Mesendoderm (in vitro differentiated cells): ENCODE data around the gene FLT3.
A peak's percentile ranks its signal among the peaks of the same experiment; 100 is the strongest.

Experiments used
- DNase-seq: peaks from one replicate; pipeline ENCODE4 v3.0.0; 2013
- H2AK5ac ChIP-seq: 2 replicates; pipeline ENCODE4 v1.6.1; 2013; ENCODE audit warnings: low read length, inconsistent platforms
- H2BK120ac ChIP-seq: 2 replicates; pipeline ENCODE4 v1.6.1; 2013; ENCODE audit warnings: low read depth, mild to moderate bottlenecking, low read length, moderate library complexity, mixed read lengths
- H2BK15ac ChIP-seq: replicated peaks from 2 replicates; pipeline ENCODE4 v1.6.1; 2013; ENCODE audit warnings: low read depth, mild to moderate bottlenecking, moderate library complexity
- H2BK5ac ChIP-seq: 2 replicates; pipeline ENCODE4 v1.6.1; 2013; ENCODE audit warnings: low read length, inconsistent platforms
- H3K18ac ChIP-seq: 2 replicates; pipeline ENCODE4 v1.6.1; 2013; ENCODE audit warnings: mild to moderate bottlenecking, low read length, mixed read lengths
- H3K23ac ChIP-seq: one replicate; pipeline ENCODE4 v1.6.1; 2013; ENCODE audit warnings: low read length
- H3K27ac ChIP-seq: 2 replicates; pipeline ENCODE4 v1.5.1; 2013; ENCODE audit warnings: low read depth, mild to moderate bottlenecking, inconsistent platforms, low read length, moderate library complexity
- H3K27me3 ChIP-seq: 2 replicates; pipeline ENCODE4 v1.6.1; 2013; ENCODE audit warnings: low read length, control low read depth, mild to moderate bottlenecking, inconsistent platforms; ENCODE audit not compliant: insufficient read depth, poor library complexity
- H3K36me3 ChIP-seq: 2 replicates; pipeline ENCODE4 v1.6.1; 2013; ENCODE audit warnings: low read length, inconsistent platforms; ENCODE audit not compliant: control insufficient read depth, insufficient read depth
- H3K4ac ChIP-seq: one replicate; pipeline ENCODE4 v1.6.1; 2013; ENCODE audit warnings: low read depth, mild to moderate bottlenecking, low read length, moderate library complexity
- H3K4me1 ChIP-seq: 2 replicates; pipeline ENCODE4 v1.6.1; 2013; ENCODE audit warnings: low read depth, low read length, inconsistent platforms; ENCODE audit not compliant: control insufficient read depth
- H3K4me2 ChIP-seq: 2 replicates; pipeline ENCODE4 v1.6.1; 2013; ENCODE audit warnings: low read length
- H3K4me3 ChIP-seq: 2 replicates; pipeline ENCODE4 v1.5.1; 2013; ENCODE audit warnings: mild to moderate bottlenecking, low read length
- H3K56ac ChIP-seq: one replicate; pipeline ENCODE4 v1.6.1; 2013; ENCODE audit warnings: low read length
- H3K79me1 ChIP-seq: 2 replicates; pipeline ENCODE4 v1.6.1; 2013; ENCODE audit warnings: low read length, inconsistent platforms
- H3K79me2 ChIP-seq: 2 replicates; pipeline ENCODE4 v1.6.1; 2013; ENCODE audit warnings: mild to moderate bottlenecking, low read length; ENCODE audit not compliant: control insufficient read depth, insufficient read depth
- H3K9ac ChIP-seq: 2 replicates; pipeline ENCODE4 v1.6.1; 2013; ENCODE audit warnings: low read length, inconsistent platforms
- H4K5ac ChIP-seq: one replicate; pipeline ENCODE4 v1.6.1; 2013; ENCODE audit warnings: low read length
- H4K8ac ChIP-seq: one replicate; pipeline ENCODE4 v1.6.1; 2013; ENCODE audit warnings: low read depth, mild to moderate bottlenecking, control low read depth, low read length, moderate library complexity
- WGBS: extraction: QIAGEN DNeasy Blood & Tissue Kit; methylation state at CpG from one replicate; pipeline ENCODE4 v1.1.7; 2013; ENCODE audit warnings: low lambda C conversion rate, missing lambda C conversion rate; ENCODE audit not compliant: insufficient coverage; ENCODE audit errors: extremely low coverage; 5-methylcytosine and 5-hydroxymethylcytosine counted together

FLT3 gene

DNA sequence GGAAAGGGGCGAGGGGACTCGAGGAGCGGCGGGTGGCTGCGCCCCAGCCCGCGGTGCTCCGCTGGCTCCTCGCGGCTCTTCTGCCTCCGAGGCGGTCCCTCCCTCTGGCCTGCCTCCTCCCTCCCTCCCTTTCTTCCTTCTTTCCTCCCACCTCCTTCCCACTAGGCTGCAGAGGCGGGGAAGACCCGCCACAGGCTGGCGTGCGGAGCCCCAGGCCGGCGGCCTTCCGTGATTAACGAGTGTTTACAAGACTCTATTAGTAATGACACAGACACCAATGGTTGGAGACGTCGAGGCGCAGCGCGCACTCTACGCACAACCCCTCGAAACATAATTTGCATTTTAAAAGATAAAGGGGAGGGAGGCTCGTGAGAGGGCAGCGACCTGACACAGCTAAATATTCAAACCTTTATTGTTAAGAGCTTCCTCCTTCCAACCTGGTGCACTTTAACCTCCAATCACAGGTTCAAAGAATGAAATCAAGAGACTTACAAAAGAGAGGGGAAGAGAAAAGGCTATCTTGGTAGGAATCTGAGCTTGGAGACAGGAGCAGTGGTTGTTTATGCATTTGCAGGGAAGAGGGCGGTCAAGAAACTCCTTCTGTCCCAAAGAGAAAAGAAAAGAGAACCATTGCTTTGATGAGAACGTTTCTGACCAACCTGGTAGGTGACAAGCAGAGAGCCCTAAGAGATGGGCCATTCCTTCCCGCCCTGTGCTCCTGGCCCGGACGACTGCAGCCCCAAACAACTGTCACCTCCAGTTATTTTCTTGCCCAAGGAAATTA, 131.1 kb downstream of the FLT3 start, which contains the start of gene CDX2:
CDX2 (minus strand) TSS at position 234 of the 784 bp plus-strand sequence. CDS start 309 bp downstream, outside the sequence.
- DNase-seq, result peak; percentile 74
- Histone ChIP-seq H3K27me3 (peaks cover 62% of the 10 kb centered on the region), H2BK120ac (no peak within 1 kb of the TSS), H4K5ac (no peak within 1 kb of the TSS), H2AK5ac (no peak within 1 kb of the TSS), H3K9ac (peak within 1 kb of the TSS; percentile 53), H3K18ac (no peak within 1 kb of the TSS), H2BK5ac (no peak within 1 kb of the TSS), H3K4me1 (peaks cover 12% of the 10 kb centered on the region), H3K4me3 (peak within 1 kb of the TSS; percentile 22), H3K79me1 (no peaks in the 10 kb centered on the region), H3K4me2 (peak within 1 kb of the TSS; percentile 90), H3K4ac (no peak within 1 kb of the TSS), H2BK15ac (no peak within 1 kb of the TSS), H3K79me2 (no peaks in the 10 kb centered on the region), H4K8ac (no peak within 1 kb of the TSS), H3K27ac (no peak within 1 kb of the TSS), H3K23ac (peak within 1 kb of the TSS; percentile 89), H3K36me3 (no peaks in the 10 kb centered on the region), H3K56ac (peak within 1 kb of the TSS; percentile 52)
- no CpG with 5 or more reads among the region's 34 CpGs for WGBS

DNA sequence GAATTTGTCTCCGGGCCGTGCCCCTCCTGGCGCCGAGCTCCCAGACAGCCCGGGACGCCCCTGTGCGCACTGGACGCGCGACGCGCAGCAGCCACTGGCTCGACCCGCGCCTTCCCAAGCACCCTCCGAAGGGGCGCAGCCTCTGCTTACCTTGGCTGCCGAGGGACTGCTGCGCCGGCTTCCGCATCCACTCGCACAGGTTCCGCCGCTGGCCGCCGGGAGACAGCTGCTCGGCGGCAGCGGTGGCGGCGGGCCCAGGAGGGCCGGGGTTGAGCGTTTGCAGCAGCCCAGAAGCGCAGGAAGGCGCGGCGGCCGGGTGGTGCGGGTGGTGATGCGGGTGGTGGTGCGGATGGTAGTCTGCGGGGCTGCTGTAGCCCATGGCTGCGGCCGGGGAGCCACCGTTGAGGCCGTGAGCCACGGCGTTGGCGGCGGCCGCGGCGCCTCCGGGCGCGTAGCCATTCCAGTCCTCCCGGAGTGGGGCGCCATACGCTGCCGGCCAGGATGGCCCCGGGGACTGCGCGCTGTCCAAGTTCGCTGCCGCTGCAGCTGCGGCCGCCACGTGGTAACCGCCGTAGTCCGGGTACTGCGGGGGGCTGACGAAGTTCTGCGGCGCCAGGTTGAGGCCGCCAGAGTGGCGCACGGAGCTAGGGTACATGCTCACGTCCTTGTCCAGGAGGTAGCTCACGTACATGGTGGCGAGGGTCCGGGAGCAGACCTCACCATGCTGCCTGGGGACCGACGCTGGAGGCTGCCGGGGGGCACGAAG, 131.9 kb downstream of the FLT3 start:
- Histone ChIP-seq H2BK5ac (no peak overlapping the region), H2BK120ac (no peak overlapping the region), H3K23ac (peak overlapping the region; percentile 89), H3K4me1 (peaks cover 12% of the 10 kb centered on the region), H3K4ac (no peak overlapping the region), H3K9ac (peak overlapping the region; percentile 53), H2BK15ac (no peak overlapping the region), H4K8ac (no peak overlapping the region), H3K4me2 (peak overlapping the region; percentile 90), H3K79me1 (no peaks in the 10 kb centered on the region), H3K18ac (no peak overlapping the region), H3K56ac (peak overlapping the region; percentile 52), H3K27me3 (peaks cover 57% of the 10 kb centered on the region), H3K36me3 (no peaks in the 10 kb centered on the region), H3K4me3 (peak overlapping the region; percentile 22), H4K5ac (no peak overlapping the region), H3K27ac (no peak overlapping the region), H3K79me2 (no peaks in the 10 kb centered on the region), H2AK5ac (no peak overlapping the region)
- DNase-seq, result peak; percentile 65
- WGBS, result no CpG with 5 or more reads among the region's 86 CpGs

DNA sequence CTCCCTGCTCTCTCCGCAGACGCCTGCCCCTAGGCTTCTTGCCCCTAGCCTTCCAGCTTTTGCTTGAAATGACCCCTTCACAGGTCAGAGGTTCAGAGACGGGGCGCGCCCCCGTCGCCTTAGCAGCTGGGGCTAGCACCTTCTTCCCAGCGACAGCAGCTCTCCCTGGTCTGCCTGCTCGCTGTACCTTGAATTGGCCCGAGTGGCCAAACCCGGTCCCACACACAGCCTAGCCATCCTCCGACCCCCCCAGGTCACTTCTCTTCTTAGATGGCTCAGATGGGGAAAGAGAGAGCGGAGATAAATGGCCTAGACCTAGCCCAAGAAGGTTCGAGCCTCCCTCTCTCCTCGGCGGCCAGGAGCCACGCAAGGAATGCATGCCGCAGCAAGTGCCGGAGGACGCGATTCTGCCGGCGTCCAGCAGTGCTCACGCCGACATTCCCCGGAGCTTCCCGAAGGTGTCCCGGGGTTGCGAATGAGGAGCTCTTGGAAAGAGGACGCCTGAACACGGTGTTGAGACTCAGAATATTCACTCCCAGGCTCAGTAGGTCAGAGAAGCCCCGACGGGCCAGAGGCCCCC, 132.6 kb downstream of the FLT3 start:
- no peaks in the 10 kb centered on the region for H3K36me3 ChIP-seq
- no peak overlapping the region for H2BK5ac ChIP-seq
- H3K27me3 ChIP-seq, result peaks cover 56% of the 10 kb centered on the region
- peak; percentile 51 for DNase-seq
- H3K23ac ChIP-seq, result peak overlapping the region; percentile 89
- H3K79me1 ChIP-seq, result no peaks in the 10 kb centered on the region
- peaks cover 12% of the 10 kb centered on the region for H3K4me1 ChIP-seq
- no peaks in the 10 kb centered on the region for H3K79me2 ChIP-seq
- no peak overlapping the region for H4K8ac ChIP-seq
- no peak overlapping the region for H2AK5ac ChIP-seq
- H3K56ac ChIP-seq, result no peak overlapping the region
- H3K4me3 ChIP-seq, result no peak overlapping the region
- H2BK15ac ChIP-seq, result no peak overlapping the region
- H3K27ac ChIP-seq, result no peak overlapping the region
- H3K18ac ChIP-seq, result no peak overlapping the region
- no peak overlapping the region for H4K5ac ChIP-seq
- H3K4ac ChIP-seq, result no peak overlapping the region
- no peak overlapping the region for H2BK120ac ChIP-seq
- peak overlapping the region; percentile 90 for H3K4me2 ChIP-seq
- WGBS, result no CpG with 5 or more reads among the region's 33 CpGs
- H3K9ac ChIP-seq, result peak overlapping the region; percentile 9

DNA sequence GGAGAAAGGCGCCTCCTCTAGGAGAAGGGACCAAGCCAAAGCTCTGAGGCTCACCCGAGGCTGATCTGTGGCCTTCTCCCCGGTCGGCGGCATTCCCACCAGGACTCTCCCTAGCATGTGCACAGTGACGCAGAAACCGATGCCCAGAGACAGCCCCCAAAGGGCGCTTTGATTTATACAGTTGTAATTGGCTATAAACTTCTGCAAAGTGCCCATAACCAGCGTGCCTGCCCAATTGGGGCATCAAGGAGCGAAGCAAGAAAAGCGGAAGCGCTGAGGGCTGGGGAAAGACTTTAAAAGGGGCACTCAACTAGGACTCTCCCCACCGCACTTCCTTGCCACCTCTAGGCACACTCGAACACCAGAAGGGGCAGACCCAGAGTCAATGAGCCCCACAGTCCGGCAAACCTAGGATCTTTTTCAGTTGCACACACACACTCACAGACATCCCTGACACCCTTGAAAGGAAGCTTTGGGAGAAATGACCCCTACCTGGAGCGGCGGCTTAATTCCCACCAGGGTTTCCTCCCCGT, 133.1 kb downstream of the FLT3 start:
- Histone ChIP-seq H3K56ac (no peak overlapping the region), H3K9ac (no peak overlapping the region), H3K4me3 (no peak overlapping the region)

DNA sequence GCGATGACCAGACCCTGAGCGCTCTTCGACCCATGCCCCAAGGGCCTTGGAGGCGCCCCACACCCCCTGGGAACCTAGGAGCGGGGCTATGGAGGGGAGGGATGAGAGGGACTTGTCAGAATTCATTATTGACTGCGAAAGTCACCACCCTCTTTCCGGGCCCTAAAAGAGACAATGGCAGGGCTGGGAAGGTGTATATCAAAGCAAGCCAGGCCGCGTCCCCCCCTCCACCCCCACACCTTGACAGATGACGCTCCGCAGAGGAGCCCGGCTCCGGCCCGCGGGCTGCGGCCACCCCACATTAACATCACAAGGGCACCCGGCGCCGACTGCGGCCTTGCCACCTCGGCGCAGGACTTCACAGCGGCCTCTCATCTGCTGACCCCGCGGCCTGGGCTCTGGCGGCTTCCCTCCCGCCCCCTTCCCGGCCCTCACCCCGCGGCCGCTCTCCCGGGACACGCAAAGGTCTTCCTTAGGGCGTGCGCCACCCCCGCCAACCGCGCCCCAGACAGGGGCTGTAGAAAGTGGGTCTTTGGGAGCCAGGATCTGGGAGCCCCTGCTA, 133.7 kb downstream of the FLT3 start:
- H3K4ac ChIP-seq, result no peak overlapping the region
- H3K79me1 ChIP-seq, result no peaks in the 10 kb centered on the region
- peaks cover 52% of the 10 kb centered on the region for H3K27me3 ChIP-seq
- H3K4me2 ChIP-seq, result peak overlapping the region; percentile 71
- no peaks in the 10 kb centered on the region for H3K36me3 ChIP-seq
- H3K4me3 ChIP-seq, result no peak overlapping the region
- peak; percentile 78 for DNase-seq
- H2BK15ac ChIP-seq, result no peak overlapping the region
- H3K9ac ChIP-seq, result no peak overlapping the region
- H3K79me2 ChIP-seq, result no peaks in the 10 kb centered on the region
- peak overlapping the region; percentile 20 for H3K18ac ChIP-seq
- H3K27ac ChIP-seq, result no peak overlapping the region
- no peak overlapping the region for H4K5ac ChIP-seq
- no peak overlapping the region for H2BK120ac ChIP-seq
- H4K8ac ChIP-seq, result no peak overlapping the region
- peaks cover 17% of the 10 kb centered on the region for H3K4me1 ChIP-seq
- H3K23ac ChIP-seq, result no peak overlapping the region
- no CpG with 5 or more reads among the region's 38 CpGs for WGBS
- H2BK5ac ChIP-seq, result no peak overlapping the region
- no peak overlapping the region for H3K56ac ChIP-seq
- H2AK5ac ChIP-seq, result no peak overlapping the region

More for the DNA sequence above, 133.1 kb downstream of the FLT3 start:
- Histone ChIP-seq H3K79me1 (no peaks in the 10 kb centered on the region), H3K36me3 (no peaks in the 10 kb centered on the region), H3K4ac (no peak overlapping the region), H4K5ac (no peak overlapping the region), H3K27me3 (peaks cover 55% of the 10 kb centered on the region), H3K27ac (no peak overlapping the region), H3K23ac (no peak overlapping the region), H2BK120ac (no peak overlapping the region), H3K18ac (no peak overlapping the region), H4K8ac (no peak overlapping the region), H3K4me2 (peak overlapping the region; percentile 90), H2BK15ac (no peak overlapping the region), H2AK5ac (no peak overlapping the region), H3K79me2 (no peaks in the 10 kb centered on the region), H3K4me1 (peaks cover 15% of the 10 kb centered on the region), H2BK5ac (no peak overlapping the region)
- peak; percentile 54 for DNase-seq
- no CpG with 5 or more reads among the region's 18 CpGs for WGBS
